ENCODE results near the gene KCTD2. TPM values are rescaled to one million over a fixed set of nuclear protein-coding genes. Genes with fewer than 3 reads are reported as not detected.
A peak's percentile ranks its signal among the peaks of the same experiment; 100 is the strongest.

The KCTD2 gene
- total RNA-seq, 1 donor from 2014 or later: 22.3 TPM

DNA sequence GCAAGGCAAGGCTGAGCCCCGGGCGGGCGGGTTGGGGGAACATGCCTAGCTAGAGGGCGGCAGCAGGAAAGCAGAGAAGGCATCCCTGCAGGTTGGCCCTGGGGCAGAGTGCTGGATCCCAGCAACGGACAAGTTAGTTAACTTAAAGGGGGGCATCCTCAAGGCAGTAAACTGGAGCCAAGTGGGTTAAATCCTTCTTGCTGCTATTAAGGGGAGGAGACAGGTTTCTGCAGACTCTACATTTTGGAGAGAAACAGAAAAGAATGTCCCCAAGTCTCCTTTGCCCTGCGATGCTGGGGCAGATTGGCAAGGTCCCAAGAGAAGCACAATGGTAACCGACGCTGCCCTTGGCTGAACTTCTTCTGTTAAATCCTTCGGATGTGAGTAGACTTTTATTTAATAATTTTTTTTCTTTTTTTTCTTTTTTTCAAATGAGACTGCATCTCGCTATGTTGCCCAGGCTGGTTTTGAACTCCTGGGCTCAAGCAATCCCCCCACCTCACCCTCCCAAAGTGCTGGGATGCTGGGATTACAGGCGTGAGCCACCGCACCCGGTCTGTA, 14.2 kb upstream of the KCTD2 start:
- H3K4me1 Mint-ChIP-seq (ENCODE audit: unreplicated experiment): peaks cover 32% of the 10 kb centered on the region
- peak overlapping the region; percentile 99 for H3K27ac Mint-ChIP-seq (ENCODE audit: unreplicated experiment)
- no peaks in the 10 kb centered on the region for H3K27me3 Mint-ChIP-seq (ENCODE audit: unreplicated experiment)
- DNase-seq (ENCODE audit: extremely low spot score, unreplicated experiment): no peak
- H3K4me3 Mint-ChIP-seq (ENCODE audit: unreplicated experiment): peak overlapping the region; percentile 97
- no peaks in the 10 kb centered on the region for H3K36me3 Mint-ChIP-seq (ENCODE audit: unreplicated experiment)
- H3K9me3 Mint-ChIP-seq (ENCODE audit: unreplicated experiment): peaks cover 5% of the 10 kb centered on the region
- TF ChIP-seq, protein P1, sequence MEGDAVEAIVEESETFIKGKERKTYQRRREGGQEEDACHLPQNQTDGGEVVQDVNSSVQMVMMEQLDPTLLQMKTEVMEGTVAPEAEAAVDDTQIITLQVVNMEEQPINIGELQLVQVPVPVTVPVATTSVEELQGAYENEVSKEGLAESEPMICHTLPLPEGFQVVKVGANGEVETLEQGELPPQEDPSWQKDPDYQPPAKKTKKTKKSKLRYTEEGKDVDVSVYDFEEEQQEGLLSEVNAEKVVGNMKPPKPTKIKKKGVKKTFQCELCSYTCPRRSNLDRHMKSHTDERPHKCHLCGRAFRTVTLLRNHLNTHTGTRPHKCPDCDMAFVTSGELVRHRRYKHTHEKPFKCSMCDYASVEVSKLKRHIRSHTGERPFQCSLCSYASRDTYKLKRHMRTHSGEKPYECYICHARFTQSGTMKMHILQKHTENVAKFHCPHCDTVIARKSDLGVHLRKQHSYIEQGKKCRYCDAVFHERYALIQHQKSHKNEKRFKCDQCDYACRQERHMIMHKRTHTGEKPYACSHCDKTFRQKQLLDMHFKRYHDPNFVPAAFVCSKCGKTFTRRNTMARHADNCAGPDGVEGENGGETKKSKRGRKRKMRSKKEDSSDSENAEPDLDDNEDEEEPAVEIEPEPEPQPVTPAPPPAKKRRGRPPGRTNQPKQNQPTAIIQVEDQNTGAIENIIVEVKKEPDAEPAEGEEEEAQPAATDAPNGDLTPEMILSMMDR (IDR thresholded peaks at IDR 0.05): no peak

DNA sequence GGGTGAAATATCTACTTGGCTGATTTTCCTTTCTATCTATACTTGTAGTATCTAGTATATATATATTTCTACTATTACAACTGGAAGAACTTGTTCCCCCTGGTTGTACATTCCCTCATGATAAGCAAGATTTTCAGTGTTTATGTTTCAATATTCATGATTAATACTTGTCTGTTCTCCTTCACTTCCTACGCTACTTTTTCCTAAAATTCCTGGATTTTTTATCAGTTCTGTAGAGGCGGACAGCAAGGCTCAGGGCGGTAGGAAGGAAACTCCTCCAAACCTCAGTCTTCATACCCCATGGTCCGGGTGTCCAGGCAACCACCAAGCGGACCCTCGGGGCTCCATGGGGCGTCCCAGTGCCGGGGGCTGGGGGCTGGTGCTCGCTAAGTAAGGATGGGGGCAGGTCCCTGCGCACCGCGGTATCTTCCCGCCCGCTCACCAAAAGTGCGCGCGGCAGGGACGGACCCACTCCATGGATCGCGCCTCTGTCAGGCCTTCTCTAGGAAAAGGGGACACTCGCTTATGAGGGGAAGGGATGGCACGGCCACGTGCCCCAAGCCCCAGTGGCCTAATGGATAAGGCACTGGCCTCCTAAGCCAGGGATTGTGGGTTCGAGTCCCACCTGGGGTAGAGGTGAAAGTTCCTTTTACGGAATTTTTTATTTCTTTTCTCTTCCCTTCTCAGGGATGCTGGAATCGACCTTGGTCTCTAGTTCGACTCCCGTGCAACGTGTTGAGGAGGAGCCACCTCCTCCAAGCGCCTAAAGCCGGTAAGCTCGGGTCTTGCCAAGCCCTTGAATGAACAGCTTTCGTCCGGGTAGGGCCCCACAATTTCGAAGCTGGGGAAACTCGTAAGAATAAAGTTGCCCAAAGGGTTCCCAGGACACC, 13.4 kb upstream of the KCTD2 start:
- Mint-ChIP-seq H3K4me3 (ENCODE audit: unreplicated experiment) (peak overlapping the region; percentile 97), H3K4me1 (ENCODE audit: unreplicated experiment) (peaks cover 32% of the 10 kb centered on the region), H3K27me3 (ENCODE audit: unreplicated experiment) (no peaks in the 10 kb centered on the region), H3K36me3 (ENCODE audit: unreplicated experiment) (peaks cover 3% of the 10 kb centered on the region), H3K27ac (ENCODE audit: unreplicated experiment) (peak overlapping the region; percentile 99), H3K9me3 (ENCODE audit: unreplicated experiment) (peaks cover 5% of the 10 kb centered on the region)
- peak; percentile 98 for DNase-seq (ENCODE audit: extremely low spot score, unreplicated experiment)
- TF ChIP-seq, protein P1 (IDR thresholded peaks at IDR 0.05): no peak

DNA sequence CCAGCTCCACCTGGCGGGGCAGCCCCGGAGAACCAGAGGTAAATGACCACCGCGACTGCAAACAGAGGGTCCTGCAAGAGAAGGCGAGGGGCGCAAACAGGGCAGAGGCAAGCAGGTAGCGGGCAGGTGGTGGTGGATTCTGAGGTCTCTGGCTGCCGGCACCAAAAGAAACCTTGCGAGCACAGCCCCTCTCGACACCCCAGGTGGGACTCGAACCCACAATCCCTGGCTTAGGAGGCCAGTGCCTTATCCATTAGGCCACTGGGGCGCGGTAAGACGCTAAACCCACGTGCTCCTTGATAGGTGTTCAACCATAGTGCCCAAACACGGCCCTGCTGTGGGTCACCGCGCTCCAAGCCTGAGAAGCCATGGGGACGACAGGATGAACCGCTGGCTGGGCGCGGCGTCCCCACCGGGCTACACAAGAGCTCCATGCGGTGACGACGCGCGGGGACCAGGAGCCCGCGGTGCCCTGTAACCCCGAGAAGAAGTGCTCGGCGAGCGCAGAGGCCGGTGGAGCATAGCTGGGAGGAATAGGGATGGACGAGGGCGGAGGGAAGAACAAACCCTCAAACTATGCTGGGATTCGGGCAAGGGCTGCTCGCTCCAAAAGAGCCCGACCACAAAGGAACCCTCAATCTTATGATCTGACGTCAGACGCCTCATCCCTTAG, 12.7 kb upstream of the KCTD2 start:
- TF ChIP-seq, protein P1 (IDR thresholded peaks at IDR 0.05): peak; percentile 37
- peak; percentile 94 for DNase-seq (ENCODE audit: extremely low spot score, unreplicated experiment)
- peak overlapping the region; percentile 99 for H3K27ac Mint-ChIP-seq (ENCODE audit: unreplicated experiment)
- H3K27me3 Mint-ChIP-seq (ENCODE audit: unreplicated experiment): no peaks in the 10 kb centered on the region
- H3K9me3 Mint-ChIP-seq (ENCODE audit: unreplicated experiment): peaks cover 5% of the 10 kb centered on the region
- H3K4me1 Mint-ChIP-seq (ENCODE audit: unreplicated experiment): peaks cover 32% of the 10 kb centered on the region
- H3K4me3 Mint-ChIP-seq (ENCODE audit: unreplicated experiment): peak overlapping the region; percentile 97
- H3K36me3 Mint-ChIP-seq (ENCODE audit: unreplicated experiment): peaks cover 7% of the 10 kb centered on the region

DNA sequence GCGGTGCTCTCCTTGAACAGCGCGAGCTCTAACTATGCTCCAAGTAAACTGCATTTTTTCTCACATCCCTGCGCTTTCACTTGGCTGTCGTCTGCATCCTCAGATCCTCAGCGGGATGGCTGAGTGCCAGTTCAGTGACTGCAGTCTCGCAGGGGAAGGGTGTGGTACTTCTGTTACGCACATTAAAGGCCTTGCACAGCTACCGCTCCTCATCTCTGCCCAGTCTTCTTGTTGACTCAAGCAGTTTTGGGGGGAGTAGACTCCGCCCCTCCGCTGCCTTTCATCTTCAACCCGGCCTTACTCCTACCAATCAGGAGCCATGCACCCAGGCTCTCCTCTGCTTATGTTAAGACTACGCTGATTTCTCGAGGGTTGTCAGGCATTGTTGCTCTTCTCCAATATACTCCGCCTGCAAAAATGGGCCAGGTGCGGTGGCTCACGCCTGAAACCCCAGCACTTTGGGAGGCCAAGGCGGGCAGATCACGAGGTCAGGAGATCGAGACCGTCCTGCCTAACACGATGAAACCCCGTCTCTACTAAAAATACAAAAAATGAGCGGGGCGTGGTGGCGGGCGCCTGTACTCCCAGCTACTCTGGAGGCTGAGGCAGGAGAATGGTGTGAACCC, 10.3 kb upstream of the KCTD2 start:
- H3K4me3 Mint-ChIP-seq (ENCODE audit: unreplicated experiment): peak overlapping the region; percentile 5
- peak overlapping the region; percentile 64 for H3K27ac Mint-ChIP-seq (ENCODE audit: unreplicated experiment)
- peaks cover 32% of the 10 kb centered on the region for H3K4me1 Mint-ChIP-seq (ENCODE audit: unreplicated experiment)
- H3K9me3 Mint-ChIP-seq (ENCODE audit: unreplicated experiment): no peaks in the 10 kb centered on the region
- H3K27me3 Mint-ChIP-seq (ENCODE audit: unreplicated experiment): no peaks in the 10 kb centered on the region
- TF ChIP-seq, protein P1 (IDR thresholded peaks at IDR 0.05): no peak
- peaks cover 23% of the 10 kb centered on the region for H3K36me3 Mint-ChIP-seq (ENCODE audit: unreplicated experiment)
- DNase-seq (ENCODE audit: extremely low spot score, unreplicated experiment): no peak
